ENCODE results near the gene LMTK2.
A peak's percentile ranks its signal among the peaks of the same experiment; 100 is the strongest.

LMTK2 gene

GRCh38 chr7:98178762-98179490, 72.3 kb downstream of the LMTK2 start:
- peak; percentile 93 for DNase-seq

- DNase-seq, result no peak
These were observed 74.1 kb downstream of the LMTK2 start for GRCh38 chr7:98180751-98181150.

GRCh38 chr7:98185101-98185500, 78.4 kb downstream of the LMTK2 start:
- no peak for DNase-seq

- DNase-seq, result no peak
These were observed 79.9 kb downstream of the LMTK2 start for GRCh38 chr7:98186452-98187137.

- no peak for DNase-seq
These were observed 80.5 kb downstream of the LMTK2 start for GRCh38 chr7:98187138-98187502.

GRCh38 chr7:98189559-98189958, 82.9 kb downstream of the LMTK2 start:
- DNase-seq, result no peak

- no peak for DNase-seq
These were observed 85.2 kb downstream of the LMTK2 start for GRCh38 chr7:98191668-98192431.

GRCh38 chr7:98192781-98193457, 86.3 kb downstream of the LMTK2 start:
- DNase-seq, result no peak

- no peak for DNase-seq
These were observed 87.0 kb downstream of the LMTK2 start for GRCh38 chr7:98193474-98194180.

- no peak for DNase-seq
These were observed 87.5 kb downstream of the LMTK2 start for GRCh38 chr7:98194186-98194585.

GRCh38 chr7:98194672-98195457, 88.2 kb downstream of the LMTK2 start:
- no peak for DNase-seq

- no peak for DNase-seq
These were observed 90.3 kb downstream of the LMTK2 start for GRCh38 chr7:98196706-98197605.

GRCh38 chr7:98199131-98199530, 92.5 kb downstream of the LMTK2 start:
- no peak for DNase-seq

- DNase-seq, result no peak
These were observed 93.7 kb downstream of the LMTK2 start for GRCh38 chr7:98200364-98200763.

GRCh38 chr7:98202367-98203195, 95.9 kb downstream of the LMTK2 start:
- DNase-seq, result no peak

GRCh38 chr7:98203261-98203963, 96.8 kb downstream of the LMTK2 start:
- DNase-seq, result no peak

- no peak for DNase-seq
These were observed 97.4 kb downstream of the LMTK2 start for GRCh38 chr7:98203964-98204605.

GRCh38 chr7:98204670-98205069, 98.0 kb downstream of the LMTK2 start:
- DNase-seq, result peak; percentile 94

All from DMS53 (cell line).